ENCODE measurements around the gene ACOT2.

The ACOT2 gene

GRCh38 chr14:73616831-73617230 is 47.8 kb downstream of the ACOT2 start:
- no peak for DNase-seq

GRCh38 chr14:73619524-73619923 is 50.5 kb downstream of the ACOT2 start:
- no peak for DNase-seq

- no peak for DNase-seq
These were observed 51.3 kb downstream of the ACOT2 start for GRCh38 chr14:73620268-73620667.

GRCh38 chr14:73623504-73624054 is 54.6 kb downstream of the ACOT2 start:
- DNase-seq = no peak
